HepG2 (cell line): ENCODE results near the gene HID1. TPM values are rescaled to one million over a fixed set of nuclear protein-coding genes. Genes with fewer than 3 reads are reported as not detected.

Source experiments
- CBFB ChIP-seq: sonication (generic); formaldehyde crosslinking; IDR thresholded peaks from 2 replicates; pipeline ENCODE4 v1.4.0; 2020; ENCODE audit warnings: missing genetic modification reagents
- CEBPB ChIP-seq: IDR thresholded peaks from 2 replicates; pipeline ENCODE4 v1.6.1; 2011; ENCODE audit warnings: low read depth, low read length, improper control_type of control experiment, borderline replicate concordance
- HNRNPLL ChIP-seq: fragments of 200-400 bp; formaldehyde crosslinking; IDR thresholded peaks from 2 replicates; pipeline ENCODE4 v1.6.1; 2017; ENCODE audit warnings: mild to moderate bottlenecking, low read depth, low read length; ENCODE audit not compliant: poor library complexity, severe bottlenecking
- KAT8 ChIP-seq: IDR thresholded peaks from 2 replicates; pipeline ENCODE4 v1.6.1; 2016; ENCODE audit warnings: missing genetic modification reagents, missing compliant biosample characterization
- MAX ChIP-seq: IDR thresholded peaks from 2 replicates; pipeline ENCODE4 v1.6.1; 2012; ENCODE audit warnings: inconsistent platforms
- RELA ChIP-seq: sonication (generic); formaldehyde crosslinking; IDR thresholded peaks from 2 replicates; pipeline ENCODE4 v1.4.0; 2020; ENCODE audit warnings: missing genetic modification reagents
- RERE ChIP-seq: IDR thresholded peaks from 2 replicates; pipeline ENCODE4 v1.6.1; 2016; ENCODE audit warnings: low read depth, missing genetic modification reagents, missing compliant biosample characterization
- SETDB1 ChIP-seq: sonication (generic); formaldehyde crosslinking; IDR thresholded peaks from 2 replicates; pipeline ENCODE4 v1.5.1; 2020; ENCODE audit warnings: missing genetic modification reagents, mild to moderate bottlenecking, borderline replicate concordance
- ZFP91 ChIP-seq: sonication (generic); formaldehyde crosslinking; IDR thresholded peaks from 2 replicates; pipeline ENCODE4 v1.9.0; 2022; ENCODE audit warnings: missing genetic modification reagents, mild to moderate bottlenecking, borderline replicate concordance
- ZNF580 ChIP-seq: IDR thresholded peaks from 2 replicates; pipeline ENCODE4 v1.6.1; 2016; ENCODE audit warnings: low read depth, borderline replicate concordance
- ZNF598 ChIP-seq: sonication (generic); formaldehyde crosslinking; IDR thresholded peaks from 2 replicates; pipeline ENCODE4 v1.5.1; 2020; ENCODE audit warnings: mild to moderate bottlenecking, missing genetic modification reagents, borderline replicate concordance
- polyA plus RNA-seq, 8 experiments: library from polyadenylated mRNA; depleted of rRNA in 3 of 8; stranded (reverse) in 7 of 8; unstranded in 1 of 8; fragments of >200 nt; fragmentation: Illumina TruSeq in 4 of 8; extraction: Trizol in 4 of 8; gene quantifications; 2 replicates each; pipeline versions ENCODE4 v1.2.1 to v1.2.3, GENCODE V29; 2011 to 2016; ENCODE audit warnings: low read depth in 4 of 8, missing spikeins in 1 of 8, mixed read lengths in 1 of 8; ENCODE audit not compliant: insufficient read depth in 1 of 8
- total RNA-seq, 5 experiments: library from RNA; depleted of rRNA; stranded (reverse); fragments of >200 nt; fragmentation: Illumina TruSeq; extraction: Trizol; gene quantifications; 2 replicates each; pipeline ENCODE4 v1.2.3, GENCODE V29; 2016; ENCODE audit warnings: low read depth in 1 of 5
- TF ChIP-seq, protein P1 (sequence below): IDR thresholded peaks from 2 replicates; pipeline ENCODE4 v1.6.1; 2016; ENCODE audit warnings: low read depth, control low read depth
- TF ChIP-seq, protein P2 (sequence below): sonication (generic); formaldehyde crosslinking; IDR thresholded peaks from 2 replicates; pipeline ENCODE4 v1.4.0; 2020; ENCODE audit warnings: missing genetic modification reagents

Gene HID1
- total and polyA plus RNA-seq, 2 of the 13 experiments (the other 11 are each of a cell fraction or from before 2014, with no cell fraction given) = 2.1 to 10.6 TPM

DNA sequence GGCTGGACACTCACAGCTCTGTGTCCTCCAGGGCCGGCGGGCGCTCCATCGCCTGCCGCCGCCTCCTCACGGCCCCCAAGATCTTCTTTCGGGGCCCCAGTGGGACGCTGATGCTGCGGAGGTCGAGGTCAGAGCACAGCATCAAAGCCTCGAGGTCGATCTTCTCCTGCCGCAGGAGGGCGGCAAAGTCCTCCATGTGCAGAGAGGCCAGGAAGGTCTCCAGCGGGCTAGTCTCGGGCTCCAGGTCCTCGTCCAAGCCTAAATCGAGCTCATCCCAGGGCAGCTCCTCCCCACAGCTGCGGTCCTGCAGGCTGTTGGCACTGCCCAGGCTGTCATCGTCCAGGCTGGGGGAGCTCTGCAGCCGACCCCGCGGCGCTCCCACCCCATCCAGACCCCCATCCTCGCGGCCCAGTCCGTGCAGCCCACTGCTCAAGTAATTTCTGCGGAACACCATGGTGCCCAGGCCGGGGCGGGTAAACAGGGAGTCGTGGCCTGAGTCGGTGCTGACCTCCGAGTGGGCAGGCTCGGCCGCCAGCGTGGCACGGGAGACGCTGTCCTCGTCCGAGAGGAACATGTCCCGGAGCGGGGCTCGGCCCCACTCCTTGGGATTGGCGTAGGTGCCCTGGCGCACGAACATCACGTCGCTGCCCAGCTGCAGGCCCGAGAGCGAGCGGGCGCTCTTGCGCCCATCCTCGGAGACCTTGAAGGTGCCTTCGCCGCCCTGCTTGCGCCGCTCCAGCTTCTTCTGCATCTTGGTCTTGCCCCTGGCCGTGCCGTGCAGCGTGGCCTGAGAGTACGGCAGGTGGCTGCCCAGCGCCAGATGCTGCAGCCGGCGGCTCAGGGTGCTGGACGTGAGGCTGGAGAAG lies 52.9 kb downstream of the HID1 start (continued):
- TF ChIP-seq, protein P1, sequence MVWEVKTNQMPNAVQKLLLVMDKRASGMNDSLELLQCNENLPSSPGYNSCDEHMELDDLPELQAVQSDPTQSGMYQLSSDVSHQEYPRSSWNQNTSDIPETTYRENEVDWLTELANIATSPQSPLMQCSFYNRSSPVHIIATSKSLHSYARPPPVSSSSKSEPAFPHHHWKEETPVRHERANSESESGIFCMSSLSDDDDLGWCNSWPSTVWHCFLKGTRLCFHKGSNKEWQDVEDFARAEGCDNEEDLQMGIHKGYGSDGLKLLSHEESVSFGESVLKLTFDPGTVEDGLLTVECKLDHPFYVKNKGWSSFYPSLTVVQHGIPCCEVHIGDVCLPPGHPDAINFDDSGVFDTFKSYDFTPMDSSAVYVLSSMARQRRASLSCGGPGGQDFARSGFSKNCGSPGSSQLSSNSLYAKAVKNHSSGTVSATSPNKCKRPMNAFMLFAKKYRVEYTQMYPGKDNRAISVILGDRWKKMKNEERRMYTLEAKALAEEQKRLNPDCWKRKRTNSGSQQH = 0 out of 2 replicates have a peak, but pooled peaks have one; percentile 39
- TF ChIP-seq KAT8 (0 out of 2 replicates have a peak, but pooled peaks have one; percentile 27), HNRNPLL (peak; percentile 46), ZNF598 (CRISPR knock-in tag) (peak; percentile 55; the same call in 1 of the 2 replicates), ZNF580 (no peak), MAX (peak; percentile 76), ZFP91 (CRISPR knock-in tag) (peak; percentile 50; the same call in 1 of the 2 replicates), RERE (CRISPR knock-in tag) (no peak), RELA (no peak), CBFB (CRISPR knock-in tag) (no peak), SETDB1 (no peak), CEBPB (no peak)
- TF ChIP-seq, protein P2, sequence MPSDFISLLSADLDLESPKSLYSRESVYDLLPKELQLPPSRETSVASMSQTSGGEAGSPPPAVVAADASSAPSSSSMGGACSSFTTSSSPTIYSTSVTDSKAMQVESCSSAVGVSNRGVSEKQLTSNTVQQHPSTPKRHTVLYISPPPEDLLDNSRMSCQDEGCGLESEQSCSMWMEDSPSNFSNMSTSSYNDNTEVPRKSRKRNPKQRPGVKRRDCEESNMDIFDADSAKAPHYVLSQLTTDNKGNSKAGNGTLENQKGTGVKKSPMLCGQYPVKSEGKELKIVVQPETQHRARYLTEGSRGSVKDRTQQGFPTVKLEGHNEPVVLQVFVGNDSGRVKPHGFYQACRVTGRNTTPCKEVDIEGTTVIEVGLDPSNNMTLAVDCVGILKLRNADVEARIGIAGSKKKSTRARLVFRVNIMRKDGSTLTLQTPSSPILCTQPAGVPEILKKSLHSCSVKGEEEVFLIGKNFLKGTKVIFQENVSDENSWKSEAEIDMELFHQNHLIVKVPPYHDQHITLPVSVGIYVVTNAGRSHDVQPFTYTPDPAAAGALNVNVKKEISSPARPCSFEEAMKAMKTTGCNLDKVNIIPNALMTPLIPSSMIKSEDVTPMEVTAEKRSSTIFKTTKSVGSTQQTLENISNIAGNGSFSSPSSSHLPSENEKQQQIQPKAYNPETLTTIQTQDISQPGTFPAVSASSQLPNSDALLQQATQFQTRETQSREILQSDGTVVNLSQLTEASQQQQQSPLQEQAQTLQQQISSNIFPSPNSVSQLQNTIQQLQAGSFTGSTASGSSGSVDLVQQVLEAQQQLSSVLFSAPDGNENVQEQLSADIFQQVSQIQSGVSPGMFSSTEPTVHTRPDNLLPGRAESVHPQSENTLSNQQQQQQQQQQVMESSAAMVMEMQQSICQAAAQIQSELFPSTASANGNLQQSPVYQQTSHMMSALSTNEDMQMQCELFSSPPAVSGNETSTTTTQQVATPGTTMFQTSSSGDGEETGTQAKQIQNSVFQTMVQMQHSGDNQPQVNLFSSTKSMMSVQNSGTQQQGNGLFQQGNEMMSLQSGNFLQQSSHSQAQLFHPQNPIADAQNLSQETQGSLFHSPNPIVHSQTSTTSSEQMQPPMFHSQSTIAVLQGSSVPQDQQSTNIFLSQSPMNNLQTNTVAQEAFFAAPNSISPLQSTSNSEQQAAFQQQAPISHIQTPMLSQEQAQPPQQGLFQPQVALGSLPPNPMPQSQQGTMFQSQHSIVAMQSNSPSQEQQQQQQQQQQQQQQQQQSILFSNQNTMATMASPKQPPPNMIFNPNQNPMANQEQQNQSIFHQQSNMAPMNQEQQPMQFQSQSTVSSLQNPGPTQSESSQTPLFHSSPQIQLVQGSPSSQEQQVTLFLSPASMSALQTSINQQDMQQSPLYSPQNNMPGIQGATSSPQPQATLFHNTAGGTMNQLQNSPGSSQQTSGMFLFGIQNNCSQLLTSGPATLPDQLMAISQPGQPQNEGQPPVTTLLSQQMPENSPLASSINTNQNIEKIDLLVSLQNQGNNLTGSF (CRISPR knock-in tag) = 0 out of 2 replicates have a peak, but pooled peaks have one; percentile 37
